Renal cortex interstitium (tissue), 11 donors: ENCODE data around the gene SLC25A10. TPM values are rescaled to one million over a fixed set of nuclear protein-coding genes. Genes with fewer than 3 reads are reported as not detected.

ENCODE experiments used
- DNase-seq, 11 donors: peaks; one replicate each; pipeline ENCODE4 v3.0.0-alpha.2; 2013; ENCODE audit warnings: low read depth in 9 of 11, low spot score in 4 of 11; ENCODE audit errors: extremely low read depth in 1 of 11
- polyA plus RNA-seq, 3 donors: library from polyadenylated mRNA; unstranded; fragments of 120-200 nt; gene quantifications; one replicate each; pipeline ENCODE4 v1.2.1, GENCODE V29; 2013; ENCODE audit not compliant: insufficient read length in 3 of 3

The SLC25A10 gene
- polyA plus RNA-seq, 3 donors = 11.5 to 19.3 (median 18.9) TPM

- no peak for DNase-seq
Observed at GRCh38 chr17:81700353-81701287, 11.5 kb upstream of the SLC25A10 start.

- no peak for DNase-seq
Observed at GRCh38 chr17:81701288-81702071, 10.6 kb upstream of the SLC25A10 start.

DNA sequence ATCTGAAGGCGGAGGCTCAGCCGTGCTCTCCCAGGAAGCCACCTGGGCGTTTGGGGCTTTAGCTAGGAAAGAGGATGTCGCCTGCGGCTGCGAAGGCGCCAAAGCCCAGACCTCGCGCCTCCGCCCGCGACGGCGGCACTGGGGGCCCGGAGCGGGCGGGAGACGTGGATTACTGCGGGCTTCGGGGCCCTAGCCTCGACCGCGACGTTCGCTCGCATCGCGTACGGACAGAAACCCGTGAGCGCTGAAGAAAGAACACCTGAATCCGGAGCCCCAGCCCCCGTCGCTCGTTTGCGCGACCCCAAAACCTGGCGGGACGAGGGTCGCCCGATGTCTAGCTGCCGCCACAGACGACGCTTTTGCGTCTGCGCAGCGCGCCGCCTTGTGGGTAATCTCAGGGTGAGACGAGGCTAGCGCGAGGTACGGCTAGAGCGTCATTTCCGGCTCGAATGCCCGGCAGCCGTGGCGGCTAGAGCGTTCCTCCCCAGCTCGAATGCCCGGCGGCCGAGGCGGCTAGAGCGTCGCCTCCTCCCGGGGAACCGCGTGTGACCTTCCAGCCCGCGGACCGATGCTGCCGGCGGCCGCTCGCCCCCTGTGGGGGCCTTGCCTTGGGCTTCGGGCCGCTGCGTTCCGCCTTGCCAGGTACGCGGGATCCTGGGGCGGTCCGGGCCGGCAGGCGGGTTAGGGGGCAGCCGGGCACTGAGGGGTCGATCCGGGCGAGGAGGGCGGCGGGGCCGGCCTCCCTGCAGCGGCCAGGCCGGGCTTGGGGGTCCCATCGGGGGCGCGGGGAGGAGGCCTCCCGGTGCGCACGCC lies 8.9 kb upstream of the SLC25A10 start, which contains the start of gene MRPL12:
Gene MRPL12, plus strand, starts transcription at position 434 of the 813 bp plus-strand sequence. Its CDS starts 135 bp downstream, at position 569.
- peak; percentile 75 to 95 (median 91) for DNase-seq

- no peak for DNase-seq
Observed at GRCh38 chr17:81703747-81704654, 8.1 kb upstream of the SLC25A10 start.

DNA sequence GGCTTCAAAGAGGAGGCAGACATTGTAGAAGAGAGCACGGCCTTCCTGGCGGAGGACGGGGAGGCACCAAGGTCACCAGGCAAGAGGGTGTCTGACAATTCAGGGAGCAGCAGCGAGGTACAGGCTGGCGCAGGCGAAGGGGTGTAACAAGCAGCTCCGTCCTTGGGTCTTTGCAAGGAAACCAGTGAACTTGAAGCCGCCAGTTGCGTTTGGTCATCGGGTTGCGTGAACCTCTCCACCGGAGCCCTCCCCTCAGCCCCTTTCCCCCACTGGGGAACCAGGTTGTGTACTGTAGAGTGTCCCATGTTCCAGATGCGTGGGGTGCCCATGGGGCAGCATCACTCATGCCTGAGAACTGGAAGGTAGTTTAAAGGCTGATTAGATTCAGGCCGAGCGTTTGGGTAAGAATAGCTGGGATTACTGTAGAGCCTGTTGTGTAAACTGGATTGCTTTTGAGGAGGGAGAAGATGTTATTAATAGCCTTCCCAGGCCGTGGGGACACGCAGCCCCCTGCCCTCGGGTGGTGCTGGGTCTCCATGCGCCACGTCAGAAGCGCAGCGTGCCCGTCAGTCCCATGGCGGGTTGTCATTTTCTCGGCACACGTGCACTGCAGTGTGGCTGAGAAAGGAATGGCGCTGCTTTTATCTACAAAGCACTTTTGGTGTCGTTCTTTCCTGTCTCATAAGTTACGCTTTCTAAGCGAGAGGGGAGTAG lies 6.4 kb upstream of the SLC25A10 start:
- no peak for DNase-seq

DNA sequence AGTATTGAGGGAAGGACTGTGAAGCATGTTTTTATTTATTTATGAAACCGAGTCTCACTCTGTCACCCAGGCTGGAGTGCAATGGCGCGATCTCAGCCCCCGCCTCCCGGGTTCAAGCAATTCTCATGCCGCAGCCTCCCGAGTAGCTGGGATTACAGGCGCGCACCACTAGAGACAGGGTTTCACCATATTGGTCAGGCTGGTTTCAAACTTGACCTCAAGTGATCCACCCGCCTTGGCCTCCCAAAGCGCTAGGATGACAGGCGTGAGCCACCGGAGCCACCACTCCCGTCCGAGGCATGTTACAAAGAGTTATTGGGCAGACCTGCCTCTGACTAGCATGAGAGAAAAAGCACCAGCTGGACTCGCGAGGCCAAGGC lies 5.9 kb upstream of the SLC25A10 start:
- DNase-seq = no peak

DNA sequence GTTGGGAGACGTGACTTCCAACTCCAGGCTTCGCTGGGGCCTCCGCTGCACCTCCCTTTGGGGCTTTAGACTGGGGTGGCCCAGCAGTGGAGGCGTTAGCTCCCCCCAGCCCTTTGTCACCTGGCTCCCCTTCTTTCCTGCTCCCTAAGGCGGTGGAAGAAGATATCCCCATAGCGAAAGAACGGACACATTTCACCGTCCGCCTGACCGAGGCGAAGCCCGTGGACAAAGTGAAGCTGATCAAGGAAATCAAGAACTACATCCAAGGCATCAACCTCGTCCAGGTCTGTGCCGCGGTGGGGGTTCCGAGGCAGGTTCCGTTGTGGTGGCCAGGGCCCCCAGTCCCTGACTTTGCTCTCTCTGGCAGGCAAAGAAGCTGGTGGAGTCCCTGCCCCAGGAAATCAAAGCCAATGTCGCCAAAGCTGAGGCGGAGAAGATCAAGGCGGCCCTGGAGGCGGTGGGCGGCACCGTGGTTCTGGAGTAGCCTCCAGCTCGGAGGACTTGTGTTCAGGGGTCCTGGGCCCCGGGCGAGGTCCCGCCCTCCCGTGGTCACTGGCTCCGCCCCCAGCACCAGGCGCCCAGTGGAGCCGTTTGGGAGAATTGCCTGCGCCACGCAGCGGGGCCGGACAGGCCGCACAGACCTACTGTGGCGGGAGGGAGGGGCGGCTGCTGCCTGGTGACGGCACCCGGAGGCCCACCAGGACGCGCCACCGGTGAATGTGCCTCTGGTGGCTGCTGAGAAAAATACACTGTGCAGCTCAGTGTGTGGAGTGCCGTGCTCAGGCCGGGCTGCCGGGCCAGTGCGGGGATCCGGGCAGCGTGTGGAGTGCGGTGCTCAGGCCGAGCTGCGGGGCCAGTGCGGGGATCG lies 5.1 kb upstream of the SLC25A10 start:
- DNase-seq = no peak

- no peak for DNase-seq
Observed at GRCh38 chr17:81707725-81708646, 4.1 kb upstream of the SLC25A10 start.

GRCh38 chr17:81708739-81709185 lies 3.3 kb upstream of the SLC25A10 start:
- no peak for DNase-seq

- no peak for DNase-seq
Observed at GRCh38 chr17:81710514-81711308, 1.4 kb upstream of the SLC25A10 start.

GRCh38 chr17:81712468-81713003 lies 452 bp downstream of the SLC25A10 start:
- DNase-seq = no peak

GRCh38 chr17:81713004-81713555 lies 996 bp downstream of the SLC25A10 start:
- no peak for DNase-seq

- DNase-seq = no peak
Observed at GRCh38 chr17:81713556-81714411, 1.7 kb downstream of the SLC25A10 start.
